ENCODE data around the gene SLC1A4. TPM values are rescaled to one million over a fixed set of nuclear protein-coding genes. Genes with fewer than 3 reads are reported as not detected.
"Not testable (repeated sequence)": the region's sequence is repeated elsewhere in the genome, so short reads cannot be mapped to it uniquely, and the experiment has no call there.

The SLC1A4 gene
- total and polyA plus RNA-seq, 4 donors = 3.4 to 23.4 (median 9.6) TPM

DNA sequence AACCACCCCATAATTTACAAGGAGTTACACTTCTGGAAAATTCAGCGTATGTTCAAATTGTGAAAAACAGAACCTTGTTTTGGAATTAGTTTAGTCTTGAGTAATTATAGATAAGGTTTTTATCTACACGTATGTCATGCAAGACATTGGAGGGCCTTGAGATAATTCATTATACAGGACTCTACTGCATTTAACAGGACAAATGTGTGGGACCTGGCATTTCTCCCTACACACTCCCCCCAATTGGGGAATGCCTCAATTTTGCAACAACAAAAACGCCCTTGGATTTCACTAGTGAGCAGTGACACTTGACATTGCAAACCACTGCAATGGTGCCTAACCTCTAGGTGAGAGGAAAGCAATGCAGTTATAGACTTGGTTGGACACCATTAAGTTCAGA, 11.4 kb downstream of the SLC1A4 start (continued):
- TF ChIP-seq, protein P1, sequence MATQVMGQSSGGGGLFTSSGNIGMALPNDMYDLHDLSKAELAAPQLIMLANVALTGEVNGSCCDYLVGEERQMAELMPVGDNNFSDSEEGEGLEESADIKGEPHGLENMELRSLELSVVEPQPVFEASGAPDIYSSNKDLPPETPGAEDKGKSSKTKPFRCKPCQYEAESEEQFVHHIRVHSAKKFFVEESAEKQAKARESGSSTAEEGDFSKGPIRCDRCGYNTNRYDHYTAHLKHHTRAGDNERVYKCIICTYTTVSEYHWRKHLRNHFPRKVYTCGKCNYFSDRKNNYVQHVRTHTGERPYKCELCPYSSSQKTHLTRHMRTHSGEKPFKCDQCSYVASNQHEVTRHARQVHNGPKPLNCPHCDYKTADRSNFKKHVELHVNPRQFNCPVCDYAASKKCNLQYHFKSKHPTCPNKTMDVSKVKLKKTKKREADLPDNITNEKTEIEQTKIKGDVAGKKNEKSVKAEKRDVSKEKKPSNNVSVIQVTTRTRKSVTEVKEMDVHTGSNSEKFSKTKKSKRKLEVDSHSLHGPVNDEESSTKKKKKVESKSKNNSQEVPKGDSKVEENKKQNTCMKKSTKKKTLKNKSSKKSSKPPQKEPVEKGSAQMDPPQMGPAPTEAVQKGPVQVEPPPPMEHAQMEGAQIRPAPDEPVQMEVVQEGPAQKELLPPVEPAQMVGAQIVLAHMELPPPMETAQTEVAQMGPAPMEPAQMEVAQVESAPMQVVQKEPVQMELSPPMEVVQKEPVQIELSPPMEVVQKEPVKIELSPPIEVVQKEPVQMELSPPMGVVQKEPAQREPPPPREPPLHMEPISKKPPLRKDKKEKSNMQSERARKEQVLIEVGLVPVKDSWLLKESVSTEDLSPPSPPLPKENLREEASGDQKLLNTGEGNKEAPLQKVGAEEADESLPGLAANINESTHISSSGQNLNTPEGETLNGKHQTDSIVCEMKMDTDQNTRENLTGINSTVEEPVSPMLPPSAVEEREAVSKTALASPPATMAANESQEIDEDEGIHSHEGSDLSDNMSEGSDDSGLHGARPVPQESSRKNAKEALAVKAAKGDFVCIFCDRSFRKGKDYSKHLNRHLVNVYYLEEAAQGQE (IDR thresholded peaks at IDR 0.05) = no peak
- TF ChIP-seq TAF1 (conservative IDR thresholded peaks at IDR 0.05) = no peak

GRCh38 chr2:65003037-65003436, 13.8 kb downstream of the SLC1A4 start:
- no peaks in the 10 kb centered on the region for H3K36me3 ChIP-seq (ENCODE audit: control insufficient read depth in 4 of 4, insufficient read depth in 3 of 4, low read depth in 1 of 4, low read length in 3 of 4)
- H3K4me3 ChIP-seq (ENCODE audit: low read depth in 1 of 3, low read length in 3 of 3) = no peak overlapping the region
- no peak overlapping the region for H3K9ac ChIP-seq (ENCODE audit: low read depth in 1 of 2, low read length in 2 of 2)
- no peak for TF ChIP-seq SP1 (IDR thresholded peaks at IDR 0.05)
- TF ChIP-seq ZBTB33 (IDR thresholded peaks at IDR 0.05) = no peak
- TF ChIP-seq, protein P1 (IDR thresholded peaks at IDR 0.05) = no peak
- TF ChIP-seq NR2F2 (IDR thresholded peaks at IDR 0.05) = no peak
- no peak for TF ChIP-seq JUND (IDR thresholded peaks at IDR 0.05)
- TF ChIP-seq YY1 (IDR thresholded peaks at IDR 0.05) = no peak
- TF ChIP-seq RAD21 (IDR thresholded peaks at IDR 0.05) = no peak
- no peak for TF ChIP-seq HNF4A (conservative IDR thresholded peaks at IDR 0.05)
- no peak for TF ChIP-seq TAF1 (conservative IDR thresholded peaks at IDR 0.05)
- TF ChIP-seq ATF3 (IDR thresholded peaks at IDR 0.05) = no peak
- no peak for TF ChIP-seq RXRA (IDR thresholded peaks at IDR 0.05)
- TF ChIP-seq FOXA2 (IDR thresholded peaks at IDR 0.05) = no peak
- TF ChIP-seq GABPA (IDR thresholded peaks at IDR 0.05 in 1 of 2, conservative IDR thresholded peaks at IDR 0.05 in 1 of 2) = no peak
- TF ChIP-seq, protein P2, sequence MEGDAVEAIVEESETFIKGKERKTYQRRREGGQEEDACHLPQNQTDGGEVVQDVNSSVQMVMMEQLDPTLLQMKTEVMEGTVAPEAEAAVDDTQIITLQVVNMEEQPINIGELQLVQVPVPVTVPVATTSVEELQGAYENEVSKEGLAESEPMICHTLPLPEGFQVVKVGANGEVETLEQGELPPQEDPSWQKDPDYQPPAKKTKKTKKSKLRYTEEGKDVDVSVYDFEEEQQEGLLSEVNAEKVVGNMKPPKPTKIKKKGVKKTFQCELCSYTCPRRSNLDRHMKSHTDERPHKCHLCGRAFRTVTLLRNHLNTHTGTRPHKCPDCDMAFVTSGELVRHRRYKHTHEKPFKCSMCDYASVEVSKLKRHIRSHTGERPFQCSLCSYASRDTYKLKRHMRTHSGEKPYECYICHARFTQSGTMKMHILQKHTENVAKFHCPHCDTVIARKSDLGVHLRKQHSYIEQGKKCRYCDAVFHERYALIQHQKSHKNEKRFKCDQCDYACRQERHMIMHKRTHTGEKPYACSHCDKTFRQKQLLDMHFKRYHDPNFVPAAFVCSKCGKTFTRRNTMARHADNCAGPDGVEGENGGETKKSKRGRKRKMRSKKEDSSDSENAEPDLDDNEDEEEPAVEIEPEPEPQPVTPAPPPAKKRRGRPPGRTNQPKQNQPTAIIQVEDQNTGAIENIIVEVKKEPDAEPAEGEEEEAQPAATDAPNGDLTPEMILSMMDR (IDR thresholded peaks at IDR 0.05; ENCODE audit: low read depth, low read length, missing input control) = no peak
- no peak for TF ChIP-seq HNF4G (IDR thresholded peaks at IDR 0.05)
- TF ChIP-seq FOXA1 (IDR thresholded peaks at IDR 0.05) = no peak
- TF ChIP-seq MAX (IDR thresholded peaks at IDR 0.05) = no peak
- TF ChIP-seq EGR1 (IDR thresholded peaks at IDR 0.05; ENCODE audit: low read depth in 2 of 2) = no peak
- H3K27me3 ChIP-seq (ENCODE audit: control insufficient read depth in 4 of 4, insufficient read depth in 4 of 4, low read length in 3 of 4) = no peaks in the 10 kb centered on the region
- no peak for DNase-seq (ENCODE audit: low spot score)
- H3K9me3 ChIP-seq (ENCODE audit: control insufficient read depth in 4 of 4, low read length in 3 of 4) = no peaks in the 10 kb centered on the region
- no peak overlapping the region for H3K27ac ChIP-seq (ENCODE audit: low read depth in 1 of 2, low read length in 2 of 2)
- WGBS = 92% methylated on average over 3 of the region's 3 CpGs
- H3K4me1 ChIP-seq (ENCODE audit: control insufficient read depth in 4 of 4, insufficient read depth in 4 of 4, low read length in 3 of 4) = peaks cover 3 to 15% (median 12%) of the 10 kb centered on the region in 4 donors

DNA sequence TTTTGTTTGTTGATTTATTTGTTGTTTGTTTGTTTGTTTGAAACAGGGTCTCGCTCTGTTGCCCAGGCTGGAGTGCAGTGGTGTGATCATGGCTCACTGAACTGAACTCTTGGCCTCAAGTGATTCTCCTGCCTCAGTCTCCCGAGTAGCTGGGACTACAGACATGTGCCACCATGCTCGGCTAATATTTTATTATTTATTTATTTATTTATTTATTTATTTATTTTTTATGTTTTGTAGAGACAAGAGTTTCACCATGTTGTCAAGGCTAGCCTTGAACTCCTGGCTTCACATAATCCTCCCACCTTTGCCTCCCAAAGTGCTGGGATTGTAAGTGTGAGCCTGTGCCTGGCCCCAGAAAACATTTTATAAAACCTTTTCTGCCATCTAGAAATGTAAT, 15.0 kb downstream of the SLC1A4 start:
- not testable (repeated sequence) for H3K27me3 ChIP-seq (ENCODE audit: control insufficient read depth in 4 of 4, insufficient read depth in 4 of 4, low read length in 3 of 4); H3K36me3 ChIP-seq (ENCODE audit: control insufficient read depth in 4 of 4, insufficient read depth in 3 of 4, low read depth in 1 of 4, low read length in 3 of 4); H3K4me1 ChIP-seq (ENCODE audit: control insufficient read depth in 4 of 4, insufficient read depth in 4 of 4, low read length in 3 of 4); H3K9me3 ChIP-seq (ENCODE audit: control insufficient read depth in 4 of 4, low read length in 3 of 4); H3K27ac ChIP-seq (ENCODE audit: low read depth in 1 of 2, low read length in 2 of 2); DNase-seq (ENCODE audit: low spot score); H3K9ac ChIP-seq (ENCODE audit: low read depth in 1 of 2, low read length in 2 of 2); H3K4me3 ChIP-seq (ENCODE audit: low read depth in 1 of 3, low read length in 3 of 3)
- WGBS = 96% methylated on average over 3 of the region's 3 CpGs

All from liver (tissue), 9 donors.